ENCODE results near the gene IL12RB2. TPM values are rescaled to one million over a fixed set of nuclear protein-coding genes. Genes with fewer than 3 reads are reported as not detected.

The IL12RB2 gene
- total and polyA plus RNA-seq, 4 donors, result 0.02 to 2.1 (median 0.44) TPM

GRCh38 chr1:67350783-67351182 is 43.1 kb downstream of the IL12RB2 start:
- Histone ChIP-seq H3K27ac (ENCODE audit: low read depth in 1 of 2, low read length in 1 of 2) (no peak overlapping the region), H3K4me3 (no peak overlapping the region), H3K36me3 (ENCODE audit: control insufficient read depth in 4 of 4, insufficient read depth in 4 of 4, low read length in 4 of 4) (no peaks in the 10 kb centered on the region), H3K9me3 (ENCODE audit: control insufficient read depth in 4 of 4, insufficient read depth in 3 of 4, low read length in 3 of 4) (no peaks in the 10 kb centered on the region), H3K4me1 (ENCODE audit: control insufficient read depth in 5 of 5, insufficient read depth in 5 of 5, low read length in 5 of 5) (no peaks in the 10 kb centered on the region), H3K27me3 (ENCODE audit: control insufficient read depth in 3 of 3, insufficient read depth in 3 of 3, low read length in 2 of 3) (peaks cover 0 to 11% (median 0%) of the 10 kb centered on the region in 3 donors), H3K9ac (ENCODE audit: insufficient read depth in 1 of 2, low read length in 2 of 2) (no peak overlapping the region)
- no peak for ATAC-seq (ENCODE audit: insufficient read depth, low FRiP score)
- WGBS, 2 donors, result 82 to 90% methylated on average over 2 of the region's 2 CpGs
- no peak for DNase-seq
- TF ChIP-seq CTCF (IDR thresholded peaks at IDR 0.05; ENCODE audit: control extremely low read depth, extremely low read depth), result no peak

DNA sequence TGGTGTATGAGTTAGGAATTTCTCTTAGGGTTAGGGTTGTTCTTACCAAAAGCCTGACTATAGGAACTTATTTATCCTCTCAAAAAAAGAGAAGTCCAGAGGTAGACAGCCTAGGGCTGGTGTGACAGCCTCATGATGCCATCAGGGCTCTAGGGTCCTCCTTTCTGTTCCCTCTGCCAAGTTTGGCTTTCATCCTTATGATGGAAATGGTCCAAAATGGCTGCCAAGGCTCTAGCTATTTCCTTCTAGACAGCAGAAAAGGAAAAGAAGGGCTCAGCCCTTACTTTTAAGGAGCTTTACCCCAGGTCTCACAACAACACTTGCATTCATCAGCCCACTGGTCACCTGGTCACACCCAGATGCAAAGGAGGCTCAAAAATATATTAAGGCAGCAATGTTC is 44.5 kb downstream of the IL12RB2 start:
- DNase-seq (no peak), ATAC-seq (ENCODE audit: insufficient read depth, low FRiP score) (no peak)
- no peak overlapping the region for H3K4me3 ChIP-seq
- H3K36me3 ChIP-seq (ENCODE audit: control insufficient read depth in 4 of 4, insufficient read depth in 4 of 4, low read length in 4 of 4), result no peaks in the 10 kb centered on the region
- no peak overlapping the region for H3K27ac ChIP-seq (ENCODE audit: low read depth in 1 of 2, low read length in 1 of 2)
- peaks cover 0 to 6% (median 0%) of the 10 kb centered on the region in 3 donors for H3K27me3 ChIP-seq (ENCODE audit: control insufficient read depth in 3 of 3, insufficient read depth in 3 of 3, low read length in 2 of 3)
- H3K4me1 ChIP-seq (ENCODE audit: control insufficient read depth in 5 of 5, insufficient read depth in 5 of 5, low read length in 5 of 5), result no peaks in the 10 kb centered on the region
- H3K9me3 ChIP-seq (ENCODE audit: control insufficient read depth in 4 of 4, insufficient read depth in 3 of 4, low read length in 3 of 4), result no peaks in the 10 kb centered on the region
- TF ChIP-seq CTCF (IDR thresholded peaks at IDR 0.05; ENCODE audit: control extremely low read depth, extremely low read depth), result no peak
- H3K9ac ChIP-seq (ENCODE audit: insufficient read depth in 1 of 2, low read length in 2 of 2), result no peak overlapping the region

DNA sequence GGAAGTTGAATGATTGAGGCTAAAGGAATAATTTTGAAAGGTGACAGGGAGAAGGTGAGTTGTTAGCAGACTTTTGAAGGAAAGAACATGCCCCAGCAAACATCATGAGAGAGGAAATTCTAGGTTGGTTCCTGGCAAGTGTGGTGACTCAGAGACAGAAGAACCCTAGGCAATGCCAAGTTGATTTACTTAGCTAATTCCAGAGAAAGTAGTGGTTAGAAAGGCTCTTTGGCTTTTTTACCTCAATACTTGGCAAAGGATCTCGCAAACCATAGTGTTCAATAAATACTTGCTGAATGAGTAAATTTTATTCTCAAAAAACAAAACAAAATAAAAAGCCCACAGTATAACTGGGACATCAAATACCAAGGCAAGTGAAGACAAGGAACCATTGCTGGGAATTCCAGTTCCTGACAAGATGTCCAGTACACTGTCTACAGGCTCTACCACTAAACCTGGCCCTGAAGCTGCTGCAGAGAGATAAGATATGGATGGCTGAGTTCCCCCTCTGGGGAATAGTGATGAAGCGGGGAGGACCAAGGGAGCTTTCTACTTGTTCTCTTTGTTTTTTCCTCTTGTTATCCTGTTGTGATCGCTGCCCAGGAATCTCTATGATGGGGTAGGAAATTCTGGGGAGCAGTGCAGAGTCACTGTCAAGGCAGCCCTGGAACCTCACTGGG is 48.2 kb downstream of the IL12RB2 start:
- no peak overlapping the region for H3K9ac ChIP-seq (ENCODE audit: insufficient read depth in 1 of 2, low read length in 2 of 2)
- no peaks in the 10 kb centered on the region for H3K4me1 ChIP-seq (ENCODE audit: control insufficient read depth in 5 of 5, insufficient read depth in 5 of 5, low read length in 5 of 5)
- no peaks in the 10 kb centered on the region for H3K27me3 ChIP-seq (ENCODE audit: control insufficient read depth in 3 of 3, insufficient read depth in 3 of 3, low read length in 2 of 3)
- no peak overlapping the region for H3K4me3 ChIP-seq
- no peak for TF ChIP-seq CTCF (IDR thresholded peaks at IDR 0.05; ENCODE audit: control extremely low read depth, extremely low read depth)
- WGBS, 2 donors, result 88 to 92% methylated on average over 3 of the region's 3 CpGs
- no peak overlapping the region for H3K27ac ChIP-seq (ENCODE audit: low read depth in 1 of 2, low read length in 1 of 2)
- ATAC-seq (ENCODE audit: insufficient read depth, low FRiP score) (no peak), DNase-seq (no peak)
- no peaks in the 10 kb centered on the region for H3K36me3 ChIP-seq (ENCODE audit: control insufficient read depth in 4 of 4, insufficient read depth in 4 of 4, low read length in 4 of 4)
- no peaks in the 10 kb centered on the region for H3K9me3 ChIP-seq (ENCODE audit: control insufficient read depth in 4 of 4, insufficient read depth in 3 of 4, low read length in 3 of 4)

DNA sequence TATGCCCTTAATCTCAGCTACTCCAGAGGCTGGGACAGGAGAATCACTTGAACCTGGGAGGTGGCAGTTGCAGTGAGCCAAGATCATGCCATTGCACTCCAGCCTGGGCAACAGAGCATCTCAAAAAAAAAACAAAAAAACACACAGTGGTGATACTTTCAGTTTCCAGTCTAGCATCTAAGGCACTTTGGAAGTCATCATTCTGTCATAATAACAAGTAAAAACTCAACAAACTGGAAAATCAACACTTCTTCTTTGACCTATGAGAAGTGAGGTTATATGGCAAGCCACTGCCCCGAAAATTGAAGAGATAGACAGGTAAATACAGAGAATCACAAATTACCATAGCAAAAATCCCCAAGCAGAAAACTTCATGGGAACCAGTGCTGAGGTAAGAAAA is 51.9 kb downstream of the IL12RB2 start:
- Histone ChIP-seq H3K36me3 (ENCODE audit: control insufficient read depth in 4 of 4, insufficient read depth in 4 of 4, low read length in 4 of 4) (no peaks in the 10 kb centered on the region), H3K9me3 (ENCODE audit: control insufficient read depth in 4 of 4, insufficient read depth in 3 of 4, low read length in 3 of 4) (no peaks in the 10 kb centered on the region), H3K4me1 (ENCODE audit: control insufficient read depth in 5 of 5, insufficient read depth in 5 of 5, low read length in 5 of 5) (no peaks in the 10 kb centered on the region), H3K4me3 (no peak overlapping the region), H3K27ac (ENCODE audit: low read depth in 1 of 2, low read length in 1 of 2) (no peak overlapping the region), H3K9ac (ENCODE audit: insufficient read depth in 1 of 2, low read length in 2 of 2) (no peak overlapping the region), H3K27me3 (ENCODE audit: control insufficient read depth in 3 of 3, insufficient read depth in 3 of 3, low read length in 2 of 3) (no peaks in the 10 kb centered on the region)
- no peak for TF ChIP-seq CTCF (IDR thresholded peaks at IDR 0.05; ENCODE audit: control extremely low read depth, extremely low read depth)
- ATAC-seq (ENCODE audit: insufficient read depth, low FRiP score), result no peak
- DNase-seq, result no peak
- WGBS, 2 donors, result 48 to 91% methylated on average over 1 of the region's 1 CpG
